Spleen (tissue), 7 donors: Measurements from ENCODE around the gene PADI4.

Experiments
- POLR2A ChIP-seq, 3 donors: fragments of 450-650 bp; IDR thresholded peaks; one replicate each; pipeline ENCODE4 v1.5.1; 2017; ENCODE audit warnings: antibody characterized with exemption in 3 of 3, mild to moderate bottlenecking in 1 of 3
- POLR2AphosphoS5 ChIP-seq, 3 donors: sonication (generic); formaldehyde crosslinking; IDR thresholded peaks; one replicate each; pipeline ENCODE4 v1.5.1; 2017; ENCODE audit warnings: antibody characterized with exemption in 3 of 3
- TF ChIP-seq, protein P1 (sequence below), 11 experiments: fragments of 200-600 bp in 7 of 11; fragments of 450-650 bp in 4 of 11; sonication (generic) in 4 of 11; IDR thresholded peaks in 8 of 11; conservative IDR thresholded peaks in 3 of 11; 1 replicate in 7 of 11; 2 replicates in 4 of 11; pipeline versions ENCODE4 v1.4.0 to v1.8.0; 2016 to 2021; ENCODE audit warnings: antibody characterized with exemption in 11 of 11, inconsistent platforms in 4 of 11, mild to moderate bottlenecking in 1 of 11
- donor health status: DM: no; HTN: no; CAD: no; lungs with moderate emphysema.
- donor health status: DM: no; HTN: no; CAD: no.
- donor health status: DM: no; HTN: no; CAD: no.

DNA sequence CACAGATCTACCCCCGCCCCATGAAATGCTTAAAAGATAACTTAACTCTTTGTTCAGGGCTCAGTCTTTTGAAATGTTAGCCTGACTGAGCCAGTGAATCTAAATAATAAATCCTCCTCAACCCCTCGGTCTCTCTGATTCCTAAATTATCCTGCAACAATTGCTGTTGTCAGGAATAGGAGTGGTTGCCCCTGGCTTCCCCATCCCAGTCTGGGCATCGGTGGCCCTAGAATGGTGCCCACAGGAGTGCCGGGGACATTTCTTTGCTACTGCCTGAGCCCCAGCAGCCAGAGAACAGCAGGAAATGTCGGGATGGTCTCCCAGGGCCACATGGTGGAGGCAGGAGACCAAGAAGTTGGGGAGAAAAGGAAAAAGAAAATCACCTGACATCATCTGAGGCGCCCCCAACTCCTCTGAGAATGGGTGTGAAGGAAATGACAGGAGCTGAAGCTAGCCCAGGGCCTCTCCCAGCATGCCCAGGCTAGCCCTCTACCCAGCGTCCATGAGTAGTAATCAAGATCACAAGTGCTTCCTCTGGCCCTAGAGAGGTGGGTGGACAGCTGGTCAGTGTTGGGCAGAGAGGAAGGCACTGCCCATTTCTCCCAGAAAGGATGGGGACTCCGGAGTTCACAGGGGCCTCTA, 1.6 kb downstream of the PADI4 start:
- TF ChIP-seq, protein P1, sequence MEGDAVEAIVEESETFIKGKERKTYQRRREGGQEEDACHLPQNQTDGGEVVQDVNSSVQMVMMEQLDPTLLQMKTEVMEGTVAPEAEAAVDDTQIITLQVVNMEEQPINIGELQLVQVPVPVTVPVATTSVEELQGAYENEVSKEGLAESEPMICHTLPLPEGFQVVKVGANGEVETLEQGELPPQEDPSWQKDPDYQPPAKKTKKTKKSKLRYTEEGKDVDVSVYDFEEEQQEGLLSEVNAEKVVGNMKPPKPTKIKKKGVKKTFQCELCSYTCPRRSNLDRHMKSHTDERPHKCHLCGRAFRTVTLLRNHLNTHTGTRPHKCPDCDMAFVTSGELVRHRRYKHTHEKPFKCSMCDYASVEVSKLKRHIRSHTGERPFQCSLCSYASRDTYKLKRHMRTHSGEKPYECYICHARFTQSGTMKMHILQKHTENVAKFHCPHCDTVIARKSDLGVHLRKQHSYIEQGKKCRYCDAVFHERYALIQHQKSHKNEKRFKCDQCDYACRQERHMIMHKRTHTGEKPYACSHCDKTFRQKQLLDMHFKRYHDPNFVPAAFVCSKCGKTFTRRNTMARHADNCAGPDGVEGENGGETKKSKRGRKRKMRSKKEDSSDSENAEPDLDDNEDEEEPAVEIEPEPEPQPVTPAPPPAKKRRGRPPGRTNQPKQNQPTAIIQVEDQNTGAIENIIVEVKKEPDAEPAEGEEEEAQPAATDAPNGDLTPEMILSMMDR (IDR thresholded peaks at IDR 0.05 in 8 of 11, conservative IDR thresholded peaks at IDR 0.05 in 3 of 11), result no peak
- TF ChIP-seq POLR2A (IDR thresholded peaks at IDR 0.05) (no peak), POLR2AphosphoS5 (IDR thresholded peaks at IDR 0.05) (no peak)
